Left lobe of liver (tissue), 2 donors: ENCODE data around the gene SMIM20. TPM values are rescaled to one million over a fixed set of nuclear protein-coding genes. Genes with fewer than 3 reads are reported as not detected.
"Not testable (repeated sequence)": the region's sequence is repeated elsewhere in the genome, so short reads cannot be mapped to it uniquely, and the experiment has no call there.

Experiments used
- ATAC-seq: fragments of 200-7000 bp; cut with Tn5 transposase; one replicate; pipeline ENCODE4 v1.9.1; 2020; ENCODE audit warnings: mild to moderate bottlenecking, moderate library complexity
- DNase-seq: peaks from one replicate; pipeline ENCODE4 v3.0.0-alpha.2; 2020; ENCODE audit warnings: low spot score
- total RNA-seq: library from RNA; stranded (reverse); gene quantifications from one replicate; pipeline ENCODE4 v1.2.1, GENCODE V29; 2021
- donor health status: DM: no; HTN: no; CAD: no; lungs with moderate emphysema.
- donor health status: DM: no; HTN: yes; CAD: no.

SMIM20 gene
- total RNA-seq, 1 donor from 2014 or later: 20.4 TPM

GRCh38 chr4:25890571-25891485 is 23.2 kb upstream of the SMIM20 start:
- DNase-seq (no peak), ATAC-seq (no peak)

- ATAC-seq (no peak), DNase-seq (no peak)
Observed at GRCh38 chr4:25892796-25893195, 21.2 kb upstream of the SMIM20 start.

- DNase-seq: no peak
Observed at GRCh38 chr4:25896776-25897539, 17.1 kb upstream of the SMIM20 start.

GRCh38 chr4:25900310-25900709 is 13.7 kb upstream of the SMIM20 start:
- no peak for DNase-seq
- ATAC-seq: no peak

More at GRCh38 chr4:25896776-25897539, 17.1 kb upstream of the SMIM20 start:
- ATAC-seq: peak; percentile 90

- DNase-seq (no peak), ATAC-seq (no peak)
Observed at GRCh38 chr4:25901030-25901430, 13.0 kb upstream of the SMIM20 start.

- DNase-seq: no peak
- peak; percentile 37 for ATAC-seq
Observed at GRCh38 chr4:25903900-25904747, 9.9 kb upstream of the SMIM20 start.

GRCh38 chr4:25904748-25905082 is 9.3 kb upstream of the SMIM20 start:
- no peak for DNase-seq
- no peak for ATAC-seq

GRCh38 chr4:25905371-25905770 is 8.6 kb upstream of the SMIM20 start:
- no peak for DNase-seq

GRCh38 chr4:25906113-25906512 is 7.9 kb upstream of the SMIM20 start:
- DNase-seq, ATAC-seq: not testable (repeated sequence)

More at GRCh38 chr4:25905371-25905770, 8.6 kb upstream of the SMIM20 start:
- ATAC-seq: no peak

- DNase-seq (no peak), ATAC-seq (no peak)
Observed at GRCh38 chr4:25908491-25908901, 5.5 kb upstream of the SMIM20 start.

GRCh38 chr4:25911356-25911755 is 2.7 kb upstream of the SMIM20 start:
- DNase-seq: no peak
- no peak for ATAC-seq

- DNase-seq (peak; percentile 48), ATAC-seq (no peak)
Observed at GRCh38 chr4:25913056-25913850, 767 bp upstream of the SMIM20 start.

GRCh38 chr4:25914670-25915352 is 791 bp downstream of the SMIM20 start:
- ATAC-seq: no peak
- no peak for DNase-seq

- DNase-seq: no peak
- no peak for ATAC-seq
Observed at GRCh38 chr4:25915353-25915705, 1.3 kb downstream of the SMIM20 start.

- ATAC-seq: no peak
Observed at GRCh38 chr4:25916870-25917269, 2.9 kb downstream of the SMIM20 start.

GRCh38 chr4:25919676-25920075 is 5.7 kb downstream of the SMIM20 start:
- ATAC-seq: peak; percentile 35
- DNase-seq: no peak

More at GRCh38 chr4:25916870-25917269, 2.9 kb downstream of the SMIM20 start:
- DNase-seq: no peak

GRCh38 chr4:25921922-25922321 is 7.9 kb downstream of the SMIM20 start:
- no peak for ATAC-seq
- DNase-seq: no peak

- ATAC-seq (peak; percentile 94), DNase-seq (peak; percentile 55)
Observed at GRCh38 chr4:25922812-25923369, 8.9 kb downstream of the SMIM20 start.

GRCh38 chr4:25923745-25924144 is 9.7 kb downstream of the SMIM20 start:
- DNase-seq: no peak
- no peak for ATAC-seq
